GM18502 (cell line): ENCODE results near the gene DYNC2LI1.
"Not testable (repeated sequence)": the region's sequence is repeated elsewhere in the genome, so short reads cannot be mapped to it uniquely, and the experiment has no call there.

Experiments used
- ATAC-seq: cut with Tn5 transposase; IDR thresholded peaks from one replicate; pipeline ENCODE4 v1.9.1; 2021; ENCODE audit warnings: mild to moderate bottlenecking; ENCODE audit not compliant: unreplicated experiment, poor library complexity

Gene DYNC2LI1

GRCh38 chr2:43773876-43774613 is at the start of gene DYNC2LI1:
Gene DYNC2LI1, plus strand, starts transcription at chr2:43774039. Its CDS starts 100 bp downstream, at chr2:43774139.
- ATAC-seq: peak; percentile 100

- ATAC-seq: no peak
Measured at GRCh38 chr2:43724728-43725526, 48.9 kb upstream of the DYNC2LI1 start.

GRCh38 chr2:43725711-43726246 is 48.1 kb upstream of the DYNC2LI1 start:
- no peak for ATAC-seq

DNA sequence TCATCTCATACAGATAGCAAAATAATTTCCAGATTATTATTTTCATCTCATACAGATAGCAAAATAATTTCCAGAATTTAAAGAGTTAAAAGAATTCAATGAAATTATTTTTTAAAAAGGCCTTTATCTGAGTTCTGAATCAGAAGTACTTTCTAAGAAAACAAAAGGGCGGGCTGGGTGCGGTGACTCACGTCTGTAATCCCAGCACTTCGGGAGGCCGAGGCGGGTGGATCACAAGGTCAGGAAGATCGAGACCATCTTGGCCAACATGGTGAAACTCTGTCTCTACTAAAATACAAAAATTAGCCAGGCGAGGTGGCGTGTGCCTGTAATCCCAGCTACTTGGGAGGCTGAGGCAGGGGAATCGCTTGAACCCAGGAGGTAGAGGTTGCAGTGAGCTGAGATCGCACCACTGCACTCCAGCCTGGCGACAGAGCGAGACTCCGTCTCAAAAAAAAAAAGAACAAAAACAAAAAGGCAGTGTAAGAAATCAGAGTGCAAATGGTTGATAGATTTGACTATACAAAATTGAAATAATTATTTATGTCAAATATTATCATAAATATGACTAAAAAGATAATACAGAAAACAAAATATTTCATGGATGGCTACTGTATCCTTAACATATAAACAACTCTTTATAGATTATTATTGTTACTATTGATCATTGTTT is 46.7 kb upstream of the DYNC2LI1 start:
- not testable (repeated sequence) for ATAC-seq

- ATAC-seq: no peak
Measured at GRCh38 chr2:43727634-43728014, 46.2 kb upstream of the DYNC2LI1 start.

DNA sequence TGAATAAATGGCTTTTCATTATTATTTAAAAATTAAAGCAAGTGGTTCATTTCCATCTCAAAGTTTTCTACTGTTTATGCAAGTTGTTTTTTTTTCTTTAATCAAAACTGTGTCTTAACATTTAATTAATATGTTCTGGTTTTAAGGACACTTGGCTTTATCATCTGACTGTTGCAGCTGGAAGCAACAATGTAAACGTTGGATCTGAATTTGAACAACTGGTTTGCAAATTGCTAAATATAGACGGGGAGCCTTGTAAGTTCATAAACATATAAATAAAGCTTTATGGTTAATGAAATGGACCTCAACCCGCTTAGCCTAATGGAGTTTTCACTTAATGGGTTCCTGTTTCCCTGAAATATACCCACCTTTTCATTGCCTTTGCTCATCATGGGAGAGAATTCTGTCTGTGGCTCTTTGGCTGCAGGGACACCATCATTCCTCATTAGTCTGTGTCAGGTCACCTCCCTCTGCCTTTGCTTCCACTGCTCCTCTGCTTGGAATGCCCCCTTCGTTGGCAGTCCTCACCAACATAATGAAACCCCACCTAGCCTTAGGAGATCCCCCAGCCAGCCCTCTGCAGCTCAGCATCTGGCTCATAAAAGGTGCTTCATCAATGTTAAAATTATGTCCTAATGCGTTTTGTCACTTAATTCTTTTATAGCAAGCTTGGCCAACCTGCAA is 44.2 kb upstream of the DYNC2LI1 start:
- ATAC-seq: no peak

DNA sequence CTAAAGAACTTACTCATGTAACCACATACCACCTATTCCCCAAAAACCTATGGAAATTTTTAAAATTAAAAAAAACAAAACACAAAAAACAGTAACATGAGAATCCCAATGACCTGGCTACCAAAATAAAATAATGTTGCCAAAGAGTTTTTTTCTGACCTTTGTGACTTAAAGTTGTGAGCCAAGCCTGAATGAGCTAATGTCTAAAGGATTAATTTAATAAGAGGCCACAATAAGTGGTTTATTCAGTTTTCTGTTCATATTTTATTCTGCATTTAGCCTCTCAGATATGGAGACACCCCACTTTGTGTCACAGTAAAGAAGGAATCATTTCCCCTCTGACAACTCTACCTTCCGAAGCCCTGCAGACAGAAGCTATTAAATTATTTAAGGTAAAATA is 42.6 kb upstream of the DYNC2LI1 start:
- no peak for ATAC-seq

GRCh38 chr2:43736637-43737036 is 37.2 kb upstream of the DYNC2LI1 start:
- no peak for ATAC-seq

DNA sequence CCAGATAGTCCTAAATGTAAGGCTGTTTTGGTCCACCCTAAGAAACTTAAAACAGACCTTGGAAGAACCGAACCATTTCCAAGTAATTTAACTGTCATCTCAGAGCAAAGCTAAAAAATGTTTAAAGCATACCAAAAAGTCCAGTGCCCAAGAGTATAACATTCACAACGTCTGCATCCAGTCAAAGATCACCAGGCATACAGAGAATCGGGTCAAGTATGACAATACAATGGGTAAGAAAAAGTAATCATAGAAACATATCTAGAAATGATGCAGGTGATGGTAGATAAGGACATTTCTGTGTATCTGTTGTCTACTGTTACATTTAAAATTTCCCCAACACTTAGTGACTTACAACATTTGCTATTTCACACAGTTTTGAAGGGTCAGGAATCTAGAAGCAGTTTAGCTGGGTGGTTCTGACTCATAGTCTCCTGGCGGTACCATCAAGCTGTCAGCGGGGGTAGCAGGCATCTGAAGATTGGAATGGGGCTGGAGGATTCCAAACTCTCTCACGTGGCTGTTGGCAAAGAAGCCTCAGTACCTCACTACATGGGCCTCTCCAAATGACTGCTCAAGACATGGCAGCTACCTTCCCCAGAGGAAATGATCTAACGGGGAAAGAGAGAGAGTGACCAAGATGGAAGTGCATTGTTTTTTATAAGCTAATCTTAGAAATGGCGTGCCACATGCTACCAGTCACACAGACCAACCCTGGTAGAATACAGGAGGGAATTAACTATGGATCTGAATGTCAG is 36.6 kb upstream of the DYNC2LI1 start:
- ATAC-seq: no peak

- no peak for ATAC-seq
Measured at GRCh38 chr2:43737855-43738254, 36.0 kb upstream of the DYNC2LI1 start.

DNA sequence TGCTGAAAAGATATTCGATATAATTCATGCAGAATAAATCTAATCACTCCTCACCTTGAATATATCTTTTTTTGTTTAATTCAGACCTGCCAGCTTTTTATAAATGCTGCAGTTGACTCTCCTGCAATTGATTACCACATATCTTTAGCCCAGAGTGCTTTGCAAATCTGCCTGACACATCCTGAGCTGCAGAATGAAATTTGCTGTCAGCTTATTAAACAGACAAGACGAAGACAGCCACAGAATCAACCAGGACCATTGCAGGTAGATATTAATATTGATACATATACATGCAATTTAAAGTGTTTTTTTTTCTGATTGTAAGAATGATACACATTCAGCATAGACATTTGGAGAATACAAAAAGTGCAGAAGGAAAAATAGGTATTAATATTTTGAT is 35.6 kb upstream of the DYNC2LI1 start:
- no peak for ATAC-seq

GRCh38 chr2:43743706-43744105 is 30.1 kb upstream of the DYNC2LI1 start:
- ATAC-seq: no peak

DNA sequence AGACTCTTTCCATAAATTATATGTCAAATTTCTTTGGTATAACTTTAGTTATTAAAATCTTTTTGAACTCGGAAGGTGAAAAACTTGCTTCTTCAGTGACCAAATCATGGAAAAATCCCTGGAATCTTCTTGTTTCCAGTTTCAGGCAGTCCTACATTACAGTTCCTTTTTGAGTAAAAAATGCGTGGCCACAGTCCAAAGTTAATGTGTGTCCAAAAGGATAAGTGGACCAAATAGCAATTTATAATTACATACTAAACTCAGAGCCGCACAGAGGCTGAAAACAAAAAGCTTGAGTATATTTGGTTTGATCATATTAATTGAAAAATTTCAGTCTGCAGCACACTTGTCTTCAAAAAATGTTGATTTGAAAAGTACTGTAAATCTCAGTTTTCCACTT is 28.4 kb upstream of the DYNC2LI1 start:
- no peak for ATAC-seq

DNA sequence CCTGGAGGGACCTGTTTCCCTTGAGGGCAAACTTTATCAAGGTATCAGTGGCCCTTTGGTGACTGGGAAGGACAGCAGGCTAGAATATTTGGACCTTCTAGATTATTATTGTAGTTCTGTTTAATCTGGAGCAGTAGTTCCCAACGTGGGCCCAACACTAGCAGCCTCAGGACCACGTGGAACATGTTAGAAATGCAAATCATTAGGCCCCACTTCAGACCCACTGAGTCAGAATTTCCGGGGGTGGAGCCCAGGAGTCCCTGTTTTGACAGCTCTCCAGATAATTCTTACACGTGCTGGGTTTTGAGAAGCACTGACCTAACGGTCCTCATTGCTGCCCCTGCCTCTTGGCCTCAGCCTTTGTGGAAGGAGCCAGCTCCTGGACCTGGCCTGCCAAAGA is 25.5 kb upstream of the DYNC2LI1 start:
- no peak for ATAC-seq

GRCh38 chr2:43749583-43749982 is 24.3 kb upstream of the DYNC2LI1 start:
- no peak for ATAC-seq

GRCh38 chr2:43751476-43751990 is 22.3 kb upstream of the DYNC2LI1 start:
- ATAC-seq: no peak

GRCh38 chr2:43752302-43752701 is 21.5 kb upstream of the DYNC2LI1 start:
- no peak for ATAC-seq

GRCh38 chr2:43754180-43754579 is 19.7 kb upstream of the DYNC2LI1 start:
- no peak for ATAC-seq

DNA sequence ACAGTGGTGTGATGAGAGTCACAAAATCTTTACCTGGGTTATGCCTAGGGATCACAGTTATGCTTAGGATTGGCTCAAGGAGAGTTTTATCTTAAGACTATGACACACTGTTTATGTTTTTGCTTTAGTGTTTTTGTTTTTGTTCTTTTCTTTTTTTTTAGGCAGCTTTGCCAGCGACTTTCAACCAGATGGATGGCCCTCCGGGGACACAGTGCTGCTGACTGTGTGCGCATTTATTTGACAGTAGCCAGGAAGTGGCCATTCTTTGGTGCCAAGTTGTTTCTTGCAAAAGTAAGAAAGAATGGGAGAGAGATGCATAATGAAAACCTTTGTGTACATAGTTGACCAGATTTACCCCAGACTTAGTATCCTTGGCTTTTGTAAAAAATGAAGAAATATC is 15.1 kb upstream of the DYNC2LI1 start:
- no peak for ATAC-seq
